Hematopoietic multipotent progenitor cell treated with erythropoietin and hydrocortisone succinate and interleukin-3 and kit ligand, for 4 days (in vitro differentiated cells): ENCODE results near the gene CFAP77.

Experiments used
- DNase-seq: peaks from one replicate; pipeline ENCODE4 v3.0.0-alpha.2; 2015

The CFAP77 gene

GRCh38 chr9:132520612-132521011 is 110.6 kb downstream of the CFAP77 start:
- DNase-seq, result no peak

- no peak for DNase-seq
Measured at GRCh38 chr9:132525308-132526023, 115.5 kb downstream of the CFAP77 start.

- DNase-seq, result no peak
Measured at GRCh38 chr9:132531195-132531594, 121.2 kb downstream of the CFAP77 start.

DNA sequence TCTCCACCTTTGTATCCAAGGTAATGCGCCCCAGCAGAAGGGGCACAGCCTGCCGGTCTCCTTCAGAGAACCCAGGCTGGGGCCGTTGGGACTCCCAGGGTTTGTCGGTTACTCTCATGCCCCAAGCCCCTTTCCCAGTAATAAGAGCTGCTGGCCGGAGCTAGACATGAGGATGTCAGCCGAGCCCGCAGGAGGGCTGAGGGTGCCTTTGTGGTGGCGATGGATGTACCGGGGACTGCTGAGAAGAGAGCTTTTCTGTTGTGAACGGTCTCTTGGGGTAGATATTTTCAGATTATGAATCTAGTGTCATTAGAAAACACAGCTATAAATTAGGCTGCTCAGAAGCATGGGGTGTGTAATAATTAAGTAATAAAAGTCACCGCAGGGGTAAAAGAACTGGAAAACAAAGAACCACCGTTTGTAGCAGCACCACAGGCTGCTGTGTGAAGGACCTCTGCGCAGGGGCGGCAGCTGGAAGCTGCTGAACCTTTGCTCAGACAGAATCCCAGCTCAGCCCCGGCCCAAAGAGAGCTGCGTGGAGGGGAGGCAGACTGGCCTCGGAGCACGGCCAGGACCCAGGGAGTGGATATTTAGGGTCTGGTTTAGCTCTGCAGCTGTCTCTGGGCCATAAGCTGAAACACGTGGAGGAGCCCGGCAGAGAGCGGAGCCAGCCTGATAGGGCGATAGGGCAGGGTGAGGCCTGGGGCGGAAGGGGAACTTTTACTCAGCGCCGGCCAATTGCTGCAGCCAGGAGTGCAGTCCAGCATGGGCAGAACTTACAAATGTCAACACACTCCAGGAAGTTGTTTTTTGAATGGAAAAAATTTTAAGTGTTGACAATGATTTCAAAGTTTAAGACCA is 121.9 kb downstream of the CFAP77 start:
- no peak for DNase-seq

DNA sequence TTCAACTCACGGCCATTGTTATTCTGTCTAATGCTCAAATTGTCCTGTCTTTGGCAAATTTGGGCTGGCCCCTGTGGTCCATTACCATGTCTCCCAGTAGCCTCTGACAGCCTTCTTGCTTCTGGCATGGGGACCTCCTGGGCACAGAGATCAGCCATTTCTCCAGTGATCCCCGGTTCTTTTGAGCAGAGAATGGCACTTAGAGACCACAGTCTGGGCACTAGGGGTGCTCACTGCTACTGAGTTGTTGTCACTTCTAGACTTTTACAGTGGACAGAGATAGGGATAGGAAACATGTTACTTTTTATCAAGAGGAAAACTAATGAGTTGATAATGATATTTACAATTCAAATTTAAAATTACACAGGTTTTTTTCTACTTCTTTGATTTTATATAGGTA is 124.8 kb downstream of the CFAP77 start:
- no peak for DNase-seq

DNA sequence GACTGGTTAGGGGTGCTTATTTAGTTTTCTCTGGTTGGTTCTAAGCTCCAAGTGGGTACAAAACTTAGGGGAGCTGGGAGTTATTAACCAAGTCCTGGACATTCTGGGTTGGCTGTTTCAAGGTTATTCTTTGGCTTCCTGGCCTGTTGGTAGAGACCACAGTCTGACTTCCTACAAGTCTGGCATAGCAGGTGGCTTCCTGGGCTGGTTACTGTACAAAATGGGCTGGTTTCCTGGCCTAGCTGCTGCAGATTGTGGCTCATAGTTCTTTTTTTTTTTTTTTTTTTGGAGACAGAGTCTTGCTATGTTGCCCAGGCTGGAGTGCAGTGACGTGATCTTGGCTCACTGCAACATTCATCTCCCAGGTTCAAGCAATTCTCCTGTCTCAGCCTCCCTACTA is 126.1 kb downstream of the CFAP77 start:
- no peak for DNase-seq

GRCh38 chr9:132537352-132537751 is 127.3 kb downstream of the CFAP77 start:
- no peak for DNase-seq

GRCh38 chr9:132538071-132538470 is 128.1 kb downstream of the CFAP77 start:
- DNase-seq, result no peak

DNA sequence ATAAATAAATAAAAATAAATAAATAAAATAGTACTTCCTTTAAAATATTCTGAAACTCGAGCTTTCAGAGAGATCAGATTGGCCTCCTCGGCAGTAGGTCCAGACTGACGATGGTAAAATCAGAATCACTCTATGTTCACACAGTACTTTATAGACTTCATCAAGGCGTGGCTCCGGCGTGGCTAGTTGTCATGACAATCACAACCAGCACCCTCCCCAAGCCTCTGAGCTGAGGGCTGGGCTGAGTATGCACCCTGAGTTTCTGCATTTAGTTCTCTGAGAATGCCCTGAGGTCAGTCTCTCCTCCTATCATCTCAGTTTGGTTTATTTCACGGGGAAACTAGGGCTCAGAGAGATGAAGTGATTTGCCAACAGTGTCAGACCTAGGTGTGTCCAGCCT is 129.1 kb downstream of the CFAP77 start:
- DNase-seq, result no peak

- DNase-seq, result no peak
Measured at GRCh38 chr9:132541051-132541450, 131.0 kb downstream of the CFAP77 start.

GRCh38 chr9:132541870-132542830 is 132.1 kb downstream of the CFAP77 start:
- no peak for DNase-seq

- no peak for DNase-seq
Measured at GRCh38 chr9:132543251-132543650, 133.2 kb downstream of the CFAP77 start.

DNA sequence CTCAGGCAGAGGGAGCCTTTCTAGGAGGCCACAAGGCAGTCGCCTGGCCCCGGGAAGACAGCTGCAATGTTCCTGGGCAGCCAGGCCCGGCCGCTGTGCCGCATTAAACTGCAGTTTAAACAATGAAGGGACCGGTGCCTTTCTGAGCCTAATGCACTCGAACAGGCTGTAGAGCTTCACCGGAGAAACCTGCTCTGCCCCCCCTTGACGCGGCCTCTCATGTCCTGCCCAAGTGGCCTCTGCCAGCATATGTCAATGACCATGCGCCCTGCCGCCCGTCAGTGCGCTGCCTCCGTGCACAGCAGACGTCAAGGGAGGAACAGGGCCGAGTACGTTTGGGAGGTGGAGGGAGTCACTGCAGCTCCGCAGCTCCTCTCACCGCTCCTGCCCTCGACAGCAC is 133.9 kb downstream of the CFAP77 start:
- DNase-seq, result no peak

DNA sequence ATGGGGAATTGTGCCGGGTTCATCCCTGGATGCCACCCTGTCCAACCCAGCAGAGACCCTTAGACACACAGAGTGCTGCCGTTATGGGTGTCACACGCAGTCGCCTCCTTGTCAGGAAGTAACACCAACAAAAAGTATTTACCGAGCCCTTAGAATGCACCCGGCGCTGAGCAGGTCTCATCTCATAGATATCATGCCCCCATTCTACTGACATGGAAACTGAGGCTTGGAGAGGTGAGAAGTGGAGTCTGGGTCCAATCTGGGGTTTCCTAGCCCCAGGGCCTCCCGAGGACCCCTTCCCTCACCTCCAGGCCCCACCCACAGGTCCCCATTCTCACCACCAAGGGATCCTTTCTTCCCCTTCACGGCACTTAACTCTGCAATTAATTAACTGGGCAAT is 135.6 kb downstream of the CFAP77 start:
- DNase-seq, result no peak

GRCh38 chr9:132546148-132547051 is 136.4 kb downstream of the CFAP77 start:
- peak; percentile 43 for DNase-seq

DNA sequence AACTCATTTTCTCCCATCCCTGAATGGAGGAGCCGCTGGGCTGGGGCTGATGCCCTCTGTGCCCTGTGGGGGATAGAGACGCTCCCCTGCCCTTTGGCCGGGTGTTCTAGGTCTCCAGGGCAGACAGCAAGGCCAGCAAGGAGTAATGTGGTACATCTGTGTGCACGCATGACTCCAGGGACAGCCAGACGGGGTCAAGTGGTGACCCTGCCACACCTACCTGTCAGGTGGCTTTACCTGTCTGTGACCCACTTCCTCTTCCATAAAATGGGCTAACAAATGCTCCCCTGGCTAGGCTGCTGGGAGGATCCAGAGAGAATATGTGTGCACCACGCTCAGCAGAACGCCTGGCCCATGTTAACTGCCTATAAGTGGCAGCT is 137.0 kb downstream of the CFAP77 start:
- DNase-seq, result no peak

DNA sequence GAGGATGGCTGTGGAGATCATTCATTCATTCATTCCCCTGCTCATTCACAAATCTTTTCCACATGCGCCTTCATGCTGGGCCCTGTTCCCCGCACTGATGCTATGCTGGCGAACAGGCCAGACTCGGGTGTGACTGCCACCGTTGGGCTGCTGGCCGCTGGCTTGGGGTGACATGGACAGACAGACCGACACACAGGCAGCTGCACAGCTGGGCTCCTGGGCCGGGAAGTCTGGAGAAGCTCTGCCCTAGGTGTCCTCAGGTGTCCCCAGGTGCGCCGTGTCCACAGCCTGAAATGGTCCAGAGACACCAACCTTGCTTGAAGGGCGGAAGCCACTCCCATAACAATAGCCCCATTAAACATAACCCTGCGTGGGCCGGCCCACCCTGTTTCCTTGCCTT is 137.4 kb downstream of the CFAP77 start:
- DNase-seq, result no peak

DNA sequence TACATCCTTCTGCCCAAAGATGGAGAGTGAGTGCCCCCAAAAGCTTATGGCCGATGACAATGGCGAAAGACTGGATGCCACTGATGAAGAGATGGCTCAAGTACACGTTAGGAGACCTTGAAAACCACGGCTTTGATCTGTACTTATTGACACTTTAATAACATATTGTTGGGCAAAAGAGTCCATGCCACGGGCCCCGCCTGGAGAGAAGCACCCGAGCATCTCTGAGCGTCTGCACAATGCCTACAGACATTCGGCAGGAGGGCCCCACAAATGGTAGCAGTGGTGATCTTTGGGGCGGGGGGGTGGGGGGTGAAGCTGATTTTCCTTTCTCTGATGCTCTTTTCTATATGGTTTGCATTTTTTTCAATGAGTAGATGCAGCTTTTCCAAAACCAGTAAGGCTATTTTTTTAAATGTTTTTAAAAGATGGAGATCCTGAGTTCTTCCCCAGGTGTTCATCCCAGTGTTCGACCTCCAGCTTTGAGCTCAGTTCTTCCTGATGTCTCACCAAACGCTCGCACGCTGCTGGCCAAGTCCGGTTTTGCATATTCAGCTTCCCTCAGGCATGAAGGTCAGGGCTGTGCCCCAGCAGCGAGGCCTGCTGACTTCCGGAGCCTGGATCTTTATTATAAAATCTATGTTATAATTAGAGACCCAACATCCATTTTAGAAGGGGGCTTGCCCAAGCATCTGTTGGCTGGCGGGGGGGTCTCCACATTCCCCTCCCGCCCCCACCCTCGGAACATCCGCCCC is 138.1 kb downstream of the CFAP77 start:
- no peak for DNase-seq

DNA sequence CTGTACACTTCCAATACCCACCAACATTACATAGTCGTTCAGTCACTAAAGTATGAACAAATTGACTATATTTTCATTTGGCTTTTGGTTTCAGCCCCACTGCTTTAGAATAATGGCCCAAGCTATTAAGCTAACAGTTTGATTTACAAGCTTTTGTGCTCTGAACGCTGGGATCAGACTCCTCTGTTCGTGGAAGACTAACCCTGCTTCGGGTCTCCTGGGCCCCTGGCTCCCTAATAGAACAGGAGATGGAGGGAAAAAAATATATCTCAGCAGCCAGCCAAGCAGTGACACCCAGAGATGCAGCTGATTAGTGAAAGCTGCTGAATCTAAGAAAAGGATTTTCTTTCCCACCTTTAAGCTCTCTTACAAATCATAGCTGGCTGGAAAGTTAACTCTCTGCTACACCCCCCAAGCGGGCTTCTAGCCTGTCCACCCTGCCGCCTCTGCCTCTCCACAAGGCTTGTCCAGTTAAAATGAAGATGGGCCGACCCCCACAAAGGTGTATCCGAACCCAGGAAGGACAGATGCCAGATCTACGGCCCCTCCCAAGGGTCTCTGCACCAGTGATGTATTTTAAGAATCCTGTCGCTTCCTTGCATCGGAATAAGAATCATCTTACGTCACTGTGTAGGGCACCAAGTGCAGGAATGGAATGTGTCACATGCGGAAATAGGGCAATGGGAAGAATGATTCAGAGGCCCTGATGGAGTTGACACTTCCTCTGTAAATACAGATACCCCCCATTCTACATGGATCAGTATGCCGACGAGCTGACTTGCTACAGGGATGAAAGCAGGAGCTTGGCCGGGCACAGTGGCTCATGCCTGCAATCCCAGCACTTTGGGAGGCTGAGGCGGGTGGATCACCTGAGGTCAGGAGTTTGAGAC is 139.0 kb downstream of the CFAP77 start:
- no peak for DNase-seq

DNA sequence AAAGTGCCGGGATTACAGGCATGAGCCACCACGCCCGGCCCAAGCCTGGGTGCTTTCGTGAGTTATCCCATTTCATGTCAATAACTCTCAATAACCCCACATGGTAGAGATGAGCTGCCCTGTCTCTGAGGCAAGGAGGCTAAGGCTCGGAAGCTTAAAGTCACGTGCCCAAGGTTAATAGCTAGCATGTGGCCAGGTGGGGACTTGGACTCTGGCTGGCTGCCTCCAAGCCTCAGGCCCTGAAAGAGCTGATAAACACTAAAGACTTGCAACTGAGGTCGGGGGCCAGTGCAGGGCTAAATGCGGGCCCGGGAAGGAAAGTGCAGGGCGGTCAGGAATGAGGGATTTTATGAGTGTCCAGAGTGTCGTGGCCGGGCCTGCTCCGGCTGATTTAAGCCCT is 141.5 kb downstream of the CFAP77 start:
- no peak for DNase-seq
